GM18507 (cell line): ENCODE data around the gene FAM72D.
"Not testable (repeated sequence)": the region's sequence is repeated elsewhere in the genome, so short reads cannot be mapped to it uniquely, and the experiment has no call there.

Source experiments
- DNase-seq: peaks from one replicate; pipeline ENCODE4 v3.0.0; 2011; ENCODE audit warnings: low read depth; ENCODE audit not compliant: insufficient read length; ENCODE audit errors: extremely low spot score
- FAIRE-seq: peaks from 2 replicates; lab custom pipeline; 2011; peaks lifted over from hg19 to GRCh38; lab: Jason Lieb, UNC

Gene FAM72D

DNA sequence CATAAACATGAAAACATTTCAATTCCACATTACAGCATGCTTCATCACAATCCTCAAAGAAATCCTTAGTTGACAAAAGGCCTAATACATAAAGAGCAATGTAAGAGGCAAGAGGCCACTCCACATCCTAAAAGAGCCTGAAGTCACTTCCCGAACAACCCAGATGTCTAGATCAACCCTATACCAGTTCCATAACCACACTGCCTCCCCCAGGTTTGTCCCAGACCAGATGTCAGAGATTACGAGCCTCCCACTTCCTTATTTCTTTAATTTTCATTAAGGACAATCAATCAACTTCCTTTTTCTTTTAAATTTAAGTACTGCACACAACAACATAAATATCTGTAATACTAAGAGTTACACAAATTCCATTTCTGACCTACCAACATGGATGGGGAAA lies 16.0 kb upstream of the FAM72D start:
- DNase-seq, FAIRE-seq: not testable (repeated sequence)

- not testable (repeated sequence) for FAIRE-seq, DNase-seq
Measured at GRCh38 chr1:145080193-145080592, 15.6 kb upstream of the FAM72D start.

DNA sequence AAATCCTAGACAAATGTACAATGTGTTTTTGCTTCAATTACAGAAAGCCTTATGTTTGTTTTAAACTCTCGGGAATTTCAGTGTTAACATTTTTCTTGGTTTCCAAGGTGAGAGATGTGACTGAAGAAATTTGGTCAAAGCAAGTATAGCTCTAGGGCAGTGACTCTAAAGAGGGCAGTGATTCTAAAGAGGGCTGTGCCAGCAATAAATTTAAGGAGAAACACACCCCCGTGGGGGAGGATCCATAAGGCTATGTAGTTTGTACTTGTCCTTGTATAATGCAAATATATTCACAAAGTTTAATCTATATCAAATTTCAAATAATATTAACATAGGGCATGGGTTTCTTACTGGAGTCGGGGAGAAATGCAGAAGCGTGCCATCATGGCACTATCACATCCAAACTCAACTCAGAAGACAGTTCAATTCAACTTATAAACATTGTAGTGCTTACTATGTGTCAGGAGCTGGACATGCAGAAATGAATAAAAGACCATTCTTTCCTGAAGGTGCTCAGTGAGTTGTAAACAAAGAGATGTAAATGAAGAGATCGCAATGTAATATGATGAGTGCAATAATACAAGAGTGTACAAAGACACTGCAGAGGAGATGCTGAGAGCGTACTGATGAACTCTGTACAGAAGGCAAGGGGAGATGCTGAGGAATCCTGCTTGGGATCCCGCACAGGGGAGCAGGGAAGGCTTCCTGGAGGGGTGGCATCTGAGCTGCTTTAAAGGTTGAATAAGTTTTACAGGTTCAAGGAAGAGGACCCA lies 13.1 kb upstream of the FAM72D start:
- not testable (repeated sequence) for DNase-seq, FAIRE-seq

DNA sequence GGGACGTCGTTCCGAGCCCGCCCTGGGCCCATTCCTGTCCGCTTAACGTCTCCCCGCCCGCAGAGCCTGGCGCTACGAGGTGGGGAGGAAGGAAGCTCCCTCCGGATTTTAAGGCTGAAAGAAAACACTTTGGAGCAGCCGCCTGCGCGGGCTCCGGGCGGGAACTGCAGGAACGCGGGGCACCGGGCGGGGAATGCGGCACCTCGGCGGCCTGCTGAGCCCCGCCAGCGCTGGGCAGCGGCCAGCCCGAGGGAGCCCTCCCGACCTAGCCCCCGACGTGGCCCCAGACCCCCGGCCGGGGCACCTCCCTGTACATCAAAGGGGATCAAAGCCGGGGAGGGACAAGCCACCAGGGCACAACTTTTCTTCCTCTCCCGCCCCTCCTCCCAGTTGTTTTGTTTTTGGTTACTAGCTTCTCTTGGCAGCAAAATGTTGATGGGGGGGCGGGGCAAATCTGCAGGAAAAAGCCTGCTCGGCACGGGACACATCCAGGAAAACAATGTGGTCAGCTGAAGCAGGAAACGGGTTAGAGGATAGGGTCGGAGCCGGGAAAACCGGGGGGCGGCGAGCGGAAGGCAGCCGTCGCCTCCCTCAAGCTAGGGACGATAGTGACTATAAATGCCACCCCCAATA lies 2.1 kb upstream of the FAM72D start:
- not testable (repeated sequence) for FAIRE-seq, DNase-seq

- FAIRE-seq, DNase-seq: not testable (repeated sequence)
Measured at GRCh38 chr1:145094655-145095211, 1.0 kb upstream of the FAM72D start.

DNA sequence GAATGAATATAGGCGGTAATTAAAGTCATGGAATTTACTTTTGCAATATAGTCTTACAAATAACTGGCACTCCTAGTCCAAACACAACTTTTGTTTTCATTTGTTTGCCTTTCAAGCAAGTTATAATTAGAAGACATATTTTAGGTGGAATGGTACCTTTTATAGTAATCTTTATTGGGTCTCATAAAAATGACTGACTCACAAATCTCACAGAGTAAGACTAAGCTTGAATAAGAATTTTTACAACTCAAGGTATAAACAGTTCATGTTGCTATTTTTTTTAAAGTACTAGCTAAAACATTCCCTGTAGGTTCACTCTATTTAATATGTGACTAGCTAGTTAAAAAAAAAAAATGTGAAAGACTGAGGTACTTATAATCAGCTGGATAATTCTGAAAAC lies 6.0 kb downstream of the FAM72D start:
- not testable (repeated sequence) for FAIRE-seq, DNase-seq

DNA sequence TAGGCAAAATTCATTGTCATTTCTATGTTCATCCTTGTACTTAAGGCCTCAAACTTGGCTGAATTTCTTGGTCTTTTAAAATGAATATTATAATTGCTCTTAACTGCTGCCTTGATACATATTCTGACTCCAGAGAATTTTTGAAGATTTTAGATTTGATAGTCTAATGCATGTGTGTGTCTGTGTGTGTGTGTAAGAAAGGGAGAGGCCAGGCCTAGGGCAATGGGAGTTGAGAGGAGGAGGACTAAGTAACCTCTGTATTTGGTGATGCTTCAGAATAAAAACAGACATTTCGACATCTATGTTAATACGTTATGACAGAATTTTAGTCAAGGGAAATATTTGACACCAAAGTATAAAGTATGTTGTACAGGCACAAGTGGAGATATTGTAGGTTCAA lies 7.5 kb downstream of the FAM72D start:
- FAIRE-seq, DNase-seq: not testable (repeated sequence)

GRCh38 chr1:145111674-145112073 lies 15.9 kb downstream of the FAM72D start:
- not testable (repeated sequence) for FAIRE-seq, DNase-seq

DNA sequence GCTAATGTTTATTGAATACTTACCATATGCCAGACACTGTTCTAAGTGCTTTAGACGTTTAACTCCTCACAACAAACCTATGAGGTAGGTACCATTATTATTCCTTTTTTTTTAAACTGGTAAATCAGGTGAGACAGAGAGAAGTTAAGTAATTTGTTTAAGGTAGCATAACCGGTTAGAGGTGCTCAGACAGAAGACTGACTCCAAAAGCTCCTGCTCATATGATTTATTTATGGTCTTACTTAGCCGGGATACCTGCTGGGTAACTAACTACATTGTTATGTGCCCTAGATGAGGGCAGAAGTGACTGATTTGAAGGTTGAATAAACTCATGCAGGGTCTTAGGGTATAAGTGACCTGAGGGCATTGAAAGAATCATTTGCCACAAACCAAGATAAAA lies 16.9 kb downstream of the FAM72D start:
- not testable (repeated sequence) for DNase-seq, FAIRE-seq

DNA sequence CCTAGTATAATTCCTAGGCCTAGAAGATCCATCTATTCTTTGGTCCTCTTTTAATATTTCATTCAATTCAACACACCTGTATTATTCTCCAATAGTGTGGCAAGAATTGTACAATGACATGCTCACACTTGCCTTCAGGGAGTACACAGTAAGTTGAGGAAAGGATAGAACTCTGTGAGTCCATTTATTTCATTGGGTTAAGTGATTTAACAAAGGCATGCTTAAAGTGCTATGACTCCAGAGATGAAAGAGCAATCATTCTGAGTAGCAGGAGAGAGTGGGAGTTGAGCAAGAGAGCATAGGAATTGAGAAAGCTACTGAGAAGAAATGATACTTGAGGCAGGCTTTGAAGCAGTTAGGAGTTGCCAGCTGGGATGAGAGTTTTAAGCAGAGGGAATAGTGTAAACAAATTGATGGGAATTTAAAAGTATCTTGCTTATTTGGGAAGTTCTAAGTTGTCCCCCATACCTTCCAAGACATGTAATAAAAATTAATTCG lies 18.8 kb downstream of the FAM72D start:
- not testable (repeated sequence) for DNase-seq, FAIRE-seq

- FAIRE-seq, DNase-seq: not testable (repeated sequence)
Measured at GRCh38 chr1:145115587-145116493, 20.1 kb downstream of the FAM72D start.

DNA sequence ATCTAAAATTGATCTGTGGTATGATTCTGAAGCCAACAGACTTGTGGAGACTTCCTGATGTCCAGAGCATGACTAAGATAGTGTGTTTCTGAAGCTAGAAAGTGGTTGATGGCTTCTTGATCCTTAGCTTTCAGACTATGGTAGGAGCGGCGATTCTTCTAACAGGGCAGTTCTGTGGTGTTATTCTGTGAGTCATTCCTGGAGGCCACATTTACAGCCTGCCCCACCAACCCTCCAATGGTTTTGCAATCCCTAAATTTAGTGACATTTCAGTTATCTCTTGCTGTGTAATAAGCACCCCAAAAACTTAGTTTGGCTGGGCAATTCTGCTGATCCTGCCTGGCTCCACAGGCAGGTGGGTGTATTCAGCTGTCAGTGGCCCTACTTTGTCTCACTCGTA lies 24.1 kb downstream of the FAM72D start:
- not testable (repeated sequence) for DNase-seq, FAIRE-seq

DNA sequence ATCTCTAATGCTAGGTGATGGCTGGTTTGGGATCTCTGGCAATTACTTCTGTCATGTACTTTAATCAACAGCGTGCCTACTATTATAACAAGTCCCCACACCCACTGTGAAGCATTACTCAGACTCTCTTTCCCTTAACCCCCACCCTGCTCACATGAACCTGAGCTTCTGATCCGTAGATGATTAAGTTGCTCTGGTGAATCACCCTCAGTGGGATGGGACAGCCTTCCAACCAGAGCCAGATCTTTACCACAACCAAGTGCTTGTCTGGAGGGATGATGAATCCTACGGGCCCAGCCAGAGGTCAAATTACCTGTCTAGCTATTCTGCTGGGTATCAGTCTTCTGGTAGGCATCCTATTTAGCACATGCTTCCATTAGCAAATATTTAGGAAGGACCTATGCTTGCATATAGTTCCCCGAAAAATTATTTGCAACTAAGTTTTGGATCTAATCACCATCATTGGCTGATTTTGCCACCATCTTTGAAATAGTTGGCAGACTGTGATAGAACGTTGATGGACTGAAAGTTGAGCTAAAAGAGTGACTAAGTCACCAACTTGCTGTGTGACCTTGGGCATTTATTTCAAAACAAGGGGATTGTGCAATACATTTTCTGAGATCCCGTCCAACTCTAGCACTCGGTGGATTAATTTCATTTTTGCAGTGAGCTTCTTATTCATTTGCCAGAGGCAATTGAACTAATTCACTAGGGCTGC lies 26.7 kb downstream of the FAM72D start:
- DNase-seq = not testable (repeated sequence)

GRCh38 chr1:145123062-145123395 lies 27.3 kb downstream of the FAM72D start:
- not testable (repeated sequence) for FAIRE-seq, DNase-seq

More for the DNA sequence above, 26.7 kb downstream of the FAM72D start:
- not testable (repeated sequence) for FAIRE-seq

DNA sequence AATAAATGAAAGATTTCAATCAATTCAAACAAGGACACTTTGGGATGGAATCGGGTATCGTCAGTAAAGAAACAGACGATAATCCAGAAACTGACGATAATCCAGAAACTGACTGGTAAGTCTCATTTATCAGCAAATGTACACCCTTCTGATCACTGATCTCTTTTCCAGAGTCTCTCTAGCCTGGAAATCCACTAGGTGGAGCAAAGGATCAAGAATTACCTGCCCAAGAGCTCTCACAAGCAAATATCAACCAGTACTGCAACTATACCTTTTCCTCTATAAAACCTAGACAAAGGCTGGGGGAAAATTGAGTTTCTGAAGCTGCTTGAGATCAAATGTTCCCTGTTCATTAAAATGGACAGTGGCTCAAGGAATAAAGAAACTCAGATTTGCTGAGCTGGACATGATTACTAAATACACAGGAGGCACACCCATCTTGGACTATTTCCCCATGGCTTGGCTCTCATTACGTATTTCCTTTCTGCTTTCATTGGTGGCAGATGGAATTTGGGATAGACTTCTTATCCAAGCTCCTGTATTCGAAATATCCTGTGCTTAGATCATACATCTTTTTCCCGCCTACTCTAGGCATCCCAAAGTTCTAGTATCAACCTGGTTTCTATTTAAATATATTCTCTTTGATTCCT lies 28.3 kb downstream of the FAM72D start:
- not testable (repeated sequence) for DNase-seq, FAIRE-seq

- not testable (repeated sequence) for FAIRE-seq, DNase-seq
Measured at GRCh38 chr1:145125112-145125511, 29.3 kb downstream of the FAM72D start.

GRCh38 chr1:145127144-145127543 lies 31.4 kb downstream of the FAM72D start:
- DNase-seq, FAIRE-seq: not testable (repeated sequence)
